ENCODE data around the gene JOSD1.

JOSD1 gene

DNA sequence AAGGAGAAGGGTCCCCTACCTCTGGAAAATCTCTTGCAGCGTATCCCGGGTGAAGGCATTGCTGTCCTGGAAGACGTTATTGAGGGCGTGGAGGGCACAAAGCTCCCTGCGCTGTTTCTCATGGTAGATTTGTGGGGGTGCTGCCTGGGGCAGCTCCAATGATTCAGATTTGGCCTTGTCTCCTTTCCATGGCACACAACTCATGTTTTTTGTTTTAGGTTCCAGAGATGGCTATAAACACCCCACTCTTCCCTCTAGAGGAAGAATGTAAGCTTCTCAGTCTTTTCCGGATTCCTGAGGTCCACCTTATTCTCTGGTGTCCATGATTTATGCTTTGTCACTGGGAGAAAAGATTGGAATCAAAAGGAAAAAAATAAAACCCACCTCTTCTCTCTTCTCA lies 959 bp downstream of the JOSD1 start:
- TF ChIP-seq, protein P1, sequence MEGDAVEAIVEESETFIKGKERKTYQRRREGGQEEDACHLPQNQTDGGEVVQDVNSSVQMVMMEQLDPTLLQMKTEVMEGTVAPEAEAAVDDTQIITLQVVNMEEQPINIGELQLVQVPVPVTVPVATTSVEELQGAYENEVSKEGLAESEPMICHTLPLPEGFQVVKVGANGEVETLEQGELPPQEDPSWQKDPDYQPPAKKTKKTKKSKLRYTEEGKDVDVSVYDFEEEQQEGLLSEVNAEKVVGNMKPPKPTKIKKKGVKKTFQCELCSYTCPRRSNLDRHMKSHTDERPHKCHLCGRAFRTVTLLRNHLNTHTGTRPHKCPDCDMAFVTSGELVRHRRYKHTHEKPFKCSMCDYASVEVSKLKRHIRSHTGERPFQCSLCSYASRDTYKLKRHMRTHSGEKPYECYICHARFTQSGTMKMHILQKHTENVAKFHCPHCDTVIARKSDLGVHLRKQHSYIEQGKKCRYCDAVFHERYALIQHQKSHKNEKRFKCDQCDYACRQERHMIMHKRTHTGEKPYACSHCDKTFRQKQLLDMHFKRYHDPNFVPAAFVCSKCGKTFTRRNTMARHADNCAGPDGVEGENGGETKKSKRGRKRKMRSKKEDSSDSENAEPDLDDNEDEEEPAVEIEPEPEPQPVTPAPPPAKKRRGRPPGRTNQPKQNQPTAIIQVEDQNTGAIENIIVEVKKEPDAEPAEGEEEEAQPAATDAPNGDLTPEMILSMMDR (IDR thresholded peaks at IDR 0.05; ENCODE audit: low read depth, low read length, missing control alignments), result no peak
- DNase-seq (ENCODE audit: low read depth), result no peak
- H3K4me3 ChIP-seq (ENCODE audit: low read depth, low read length), result peak overlapping the region; percentile 91

DNA sequence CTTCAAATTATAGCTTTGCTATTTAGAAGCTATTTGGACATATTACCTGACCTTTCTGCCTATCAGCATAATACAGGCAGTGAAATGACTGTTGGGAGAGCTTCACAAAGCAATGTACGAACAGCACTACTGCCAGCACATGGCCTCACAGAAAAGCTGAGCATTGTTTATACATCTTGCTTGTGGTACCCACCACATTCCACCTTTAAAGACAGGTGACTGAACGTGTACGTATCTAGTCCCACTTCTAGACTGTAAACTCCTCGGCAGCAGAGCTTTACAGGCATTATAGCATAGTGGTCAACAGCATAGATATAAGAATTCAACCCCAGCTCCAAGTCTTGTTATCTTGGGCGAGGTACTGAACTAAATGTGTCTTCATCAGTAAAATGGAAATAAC lies 1.6 kb downstream of the JOSD1 start:
- no peak for DNase-seq (ENCODE audit: low read depth)
- TF ChIP-seq, protein P1 (IDR thresholded peaks at IDR 0.05; ENCODE audit: low read depth, low read length, missing control alignments), result no peak
- peak overlapping the region; percentile 91 for H3K4me3 ChIP-seq (ENCODE audit: low read depth, low read length)

DNA sequence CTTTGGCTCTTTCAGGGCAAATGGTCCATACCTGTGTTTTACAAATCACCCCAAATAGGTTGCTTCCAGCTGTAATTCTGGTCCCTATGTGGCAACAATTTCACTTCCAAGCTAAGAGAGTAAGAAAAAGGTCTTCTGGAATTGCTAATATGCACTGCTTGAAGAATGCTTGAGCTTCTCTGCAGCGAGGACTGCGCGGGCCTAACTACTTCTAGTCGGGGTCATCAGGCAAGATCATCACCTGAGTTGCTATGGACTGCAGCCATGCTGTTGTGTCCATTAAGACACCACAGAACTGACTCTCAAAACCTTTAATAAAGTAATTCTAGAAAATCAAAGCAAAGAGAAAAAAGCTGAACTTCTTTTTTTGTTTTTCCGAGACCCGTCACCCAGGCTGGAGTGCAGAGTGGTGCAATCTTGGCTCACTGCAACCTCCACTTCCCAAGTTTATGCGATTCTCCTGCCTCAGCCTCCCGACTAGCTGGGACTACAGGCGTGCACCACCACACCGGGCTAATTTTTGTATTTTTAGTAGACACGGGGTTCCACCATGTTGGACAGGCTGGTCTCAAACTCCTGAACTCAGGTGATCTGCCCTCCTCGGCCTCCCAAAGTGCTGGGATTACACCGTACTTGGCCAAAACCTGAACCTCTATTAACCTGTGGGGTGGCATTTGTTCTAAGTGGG lies 2.2 kb downstream of the JOSD1 start:
- DNase-seq (ENCODE audit: low read depth), result no peak
- TF ChIP-seq, protein P1 (IDR thresholded peaks at IDR 0.05; ENCODE audit: low read depth, low read length, missing control alignments), result no peak
- H3K4me3 ChIP-seq (ENCODE audit: low read depth, low read length), result peak overlapping the region; percentile 91; the same call in 1 of the 2 replicates

DNA sequence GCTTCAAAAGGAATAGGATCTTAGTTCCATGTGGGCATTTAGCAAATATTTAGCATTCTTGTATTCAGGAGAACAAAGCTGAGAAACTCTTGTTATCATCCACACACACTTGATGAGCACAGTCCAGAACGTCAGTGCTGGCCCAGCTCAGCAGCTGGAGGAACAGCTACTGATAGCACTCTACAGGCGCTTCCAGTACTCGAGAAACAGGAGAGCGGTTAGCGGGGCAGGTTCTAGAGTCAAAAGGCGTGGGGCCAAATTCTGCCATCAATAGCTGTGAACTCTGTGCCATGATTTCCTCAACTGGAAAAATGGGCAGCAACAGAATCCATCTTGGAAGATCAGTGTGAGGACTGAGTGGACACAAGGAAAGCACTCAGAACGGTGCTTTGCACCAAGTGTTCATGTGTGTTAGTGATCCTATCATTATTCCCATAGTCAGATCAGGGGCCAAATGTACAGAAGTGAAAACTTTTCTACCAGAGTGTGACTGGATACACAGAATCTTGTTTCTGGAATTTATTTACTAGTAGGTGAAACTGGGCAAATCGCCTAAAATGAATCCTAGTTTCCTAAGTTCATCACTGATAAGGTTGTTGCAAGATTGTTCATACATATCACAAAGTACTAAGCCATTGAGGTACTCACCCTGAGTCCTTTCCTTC lies 3.2 kb downstream of the JOSD1 start:
- TF ChIP-seq, protein P1 (IDR thresholded peaks at IDR 0.05; ENCODE audit: low read depth, low read length, missing control alignments), result no peak
- DNase-seq (ENCODE audit: low read depth), result no peak
- H3K4me3 ChIP-seq (ENCODE audit: low read depth, low read length), result no peak overlapping the region; the same call in 1 of the 2 replicates

DNA sequence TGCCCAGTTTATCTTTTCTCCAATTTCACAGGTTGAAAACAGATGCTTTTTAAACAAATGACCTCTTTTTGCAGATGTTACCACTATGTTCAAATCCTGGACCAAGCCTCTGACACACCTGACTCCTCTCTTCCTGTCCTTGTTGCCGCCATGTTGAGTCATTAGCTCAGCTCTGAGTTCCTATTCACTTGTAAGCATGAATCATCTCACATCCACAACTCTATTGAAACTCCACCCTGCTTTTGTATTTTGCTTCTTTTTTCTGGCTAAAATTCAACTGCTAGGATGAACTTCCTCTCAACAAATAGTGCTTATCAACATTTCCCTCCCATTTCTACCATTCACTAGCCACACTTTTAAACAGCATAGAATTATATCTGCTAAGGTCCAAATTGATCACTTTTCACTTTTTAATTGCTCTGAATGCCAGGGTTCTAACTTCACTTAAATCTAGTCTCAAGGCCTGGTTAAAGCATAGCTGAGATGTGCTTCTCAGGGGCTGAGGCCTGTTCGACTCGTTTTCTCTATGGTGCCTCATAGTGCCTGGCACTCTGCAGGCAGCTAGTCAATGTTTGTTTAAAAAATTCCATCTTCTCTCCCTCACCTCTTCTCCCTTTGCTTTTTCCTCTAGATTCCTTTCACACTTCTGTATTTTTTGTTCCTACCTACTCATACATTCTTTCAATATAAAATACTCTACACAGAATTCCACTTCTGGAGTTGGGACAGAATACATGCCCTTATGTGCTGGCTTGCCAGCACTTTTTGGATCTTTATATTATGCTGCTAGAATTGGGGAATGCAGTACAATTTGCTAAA lies 3.9 kb downstream of the JOSD1 start:
- TF ChIP-seq, protein P1 (IDR thresholded peaks at IDR 0.05; ENCODE audit: low read depth, low read length, missing control alignments), result no peak
- no peak overlapping the region for H3K4me3 ChIP-seq (ENCODE audit: low read depth, low read length)
- no peak for DNase-seq (ENCODE audit: low read depth)

DNA sequence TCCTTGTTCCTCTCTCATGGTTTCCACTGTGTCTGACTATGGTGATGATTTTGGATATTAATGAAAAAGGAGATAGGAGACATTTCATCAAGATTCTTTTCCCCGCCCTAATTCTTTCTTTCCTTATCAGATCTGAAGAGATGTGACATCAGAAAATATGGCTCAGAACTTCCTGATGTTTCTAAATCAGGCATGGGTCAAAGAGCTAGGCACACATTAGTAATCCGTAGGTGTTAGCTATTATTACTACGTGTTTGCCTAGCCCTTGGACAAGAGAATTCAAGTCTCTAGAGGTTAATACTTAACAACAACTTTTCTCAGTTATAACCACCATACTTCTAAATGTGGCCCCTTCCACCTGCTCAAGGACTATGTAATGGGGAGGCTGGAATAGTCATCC lies 5.8 kb downstream of the JOSD1 start:
- H3K4me3 ChIP-seq (ENCODE audit: low read depth, low read length), result no peak overlapping the region
- TF ChIP-seq, protein P1 (IDR thresholded peaks at IDR 0.05; ENCODE audit: low read depth, low read length, missing control alignments), result no peak
- DNase-seq (ENCODE audit: low read depth), result no peak
